T-helper 2 cell treated with Interferon-gamma antibody and Interleukin-4, amounts not matched to agents 5 μg/mL and 100 μg/mL, for 36 hours (primary cell): ENCODE measurements around the gene GNG4.
"Not testable (repeated sequence)": the region's sequence is repeated elsewhere in the genome, so short reads cannot be mapped to it uniquely, and the experiment has no call there.

Experiments
- DNase-seq: peaks from one replicate; pipeline ENCODE4 v3.0.0; 2021; ENCODE audit warnings: low spot score
- H3K27ac Mint-ChIP-seq: one replicate; pipeline ENCODE4 v1.8.0; 2021; ENCODE audit warnings: mild to moderate bottlenecking, mixed read lengths
- H3K27me3 Mint-ChIP-seq: one replicate; pipeline ENCODE4 v1.8.0; 2021; ENCODE audit warnings: low read depth, mixed read lengths
- H3K36me3 Mint-ChIP-seq: one replicate; pipeline ENCODE4 v1.8.0; 2021; ENCODE audit warnings: low read depth, mixed read lengths
- H3K4me1 Mint-ChIP-seq: one replicate; pipeline ENCODE4 v1.8.0; 2021; ENCODE audit warnings: low read depth, mixed read lengths
- H3K4me3 Mint-ChIP-seq: one replicate; pipeline ENCODE4 v1.8.0; 2022; ENCODE audit warnings: mild to moderate bottlenecking, moderate library complexity, mixed read lengths
- H3K9me3 Mint-ChIP-seq: one replicate; pipeline ENCODE4 v1.8.0; 2021; ENCODE audit warnings: mixed read lengths

The GNG4 gene

DNA sequence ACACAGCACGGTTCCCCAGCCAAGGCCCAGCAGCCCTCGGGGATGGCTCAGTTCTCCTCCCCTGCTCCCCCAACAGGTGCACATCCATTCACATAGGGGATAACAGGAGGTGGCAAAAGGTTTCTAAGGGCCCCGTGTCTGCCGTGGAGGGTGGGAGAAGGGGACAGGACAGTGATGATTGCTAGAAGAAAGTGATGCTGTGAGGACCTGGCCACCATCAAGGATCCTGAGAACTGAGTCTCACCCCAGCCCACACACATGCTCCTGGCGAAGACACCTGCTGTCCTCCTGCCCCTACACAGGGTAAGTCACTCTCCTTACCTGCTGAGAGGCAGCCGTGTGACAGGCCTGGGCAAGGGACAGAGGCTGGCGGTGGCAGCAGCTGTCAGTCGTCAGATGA lies 54.5 kb downstream of the GNG4 start:
- H3K4me1 Mint-ChIP-seq: peaks cover 6% of the 10 kb centered on the region
- no peaks in the 10 kb centered on the region for H3K36me3 Mint-ChIP-seq
- H3K27me3 Mint-ChIP-seq: peaks cover 20% of the 10 kb centered on the region

DNA sequence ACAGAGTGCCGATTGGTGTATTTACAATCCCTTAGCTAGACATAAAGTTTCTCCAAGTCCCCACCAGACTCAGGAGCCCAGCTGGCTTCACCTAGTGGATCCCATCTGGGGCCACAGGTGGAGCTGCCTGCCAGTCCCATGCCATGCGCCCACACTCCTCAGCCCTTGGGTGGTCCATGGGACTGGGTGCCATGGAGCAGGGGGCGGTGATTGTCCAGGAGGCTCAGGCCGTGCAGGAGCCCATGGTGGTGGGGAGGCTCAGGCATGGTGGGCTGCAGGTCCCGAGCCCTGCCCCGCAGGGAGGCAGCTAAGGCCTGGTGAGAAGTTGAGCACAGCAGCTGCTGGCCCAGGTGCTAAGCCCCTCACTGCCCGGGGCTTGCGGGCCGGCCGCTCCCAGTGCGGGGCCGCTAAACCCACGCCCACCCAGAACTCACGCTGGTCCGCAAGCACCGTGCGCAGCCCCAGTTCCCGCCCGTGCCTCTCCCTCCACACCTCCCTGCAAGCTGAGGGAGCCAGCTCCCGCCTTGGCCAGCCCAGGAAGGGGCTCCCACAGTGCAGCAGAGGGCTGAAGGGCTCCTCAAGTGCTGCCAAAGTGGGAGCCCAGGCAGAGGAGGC lies 55.2 kb downstream of the GNG4 start:
- not testable (repeated sequence) for H3K27ac Mint-ChIP-seq, H3K36me3 Mint-ChIP-seq, H3K4me3 Mint-ChIP-seq, H3K4me1 Mint-ChIP-seq, DNase-seq
- Mint-ChIP-seq H3K27me3 (peaks cover 20% of the 10 kb centered on the region), H3K9me3 (peaks cover 11% of the 10 kb centered on the region)

More for the DNA sequence above, 54.5 kb downstream of the GNG4 start:
- no peak overlapping the region for H3K4me3 Mint-ChIP-seq
- no peak overlapping the region for H3K27ac Mint-ChIP-seq
- H3K9me3 Mint-ChIP-seq: peaks cover 6% of the 10 kb centered on the region
- no peak for DNase-seq

DNA sequence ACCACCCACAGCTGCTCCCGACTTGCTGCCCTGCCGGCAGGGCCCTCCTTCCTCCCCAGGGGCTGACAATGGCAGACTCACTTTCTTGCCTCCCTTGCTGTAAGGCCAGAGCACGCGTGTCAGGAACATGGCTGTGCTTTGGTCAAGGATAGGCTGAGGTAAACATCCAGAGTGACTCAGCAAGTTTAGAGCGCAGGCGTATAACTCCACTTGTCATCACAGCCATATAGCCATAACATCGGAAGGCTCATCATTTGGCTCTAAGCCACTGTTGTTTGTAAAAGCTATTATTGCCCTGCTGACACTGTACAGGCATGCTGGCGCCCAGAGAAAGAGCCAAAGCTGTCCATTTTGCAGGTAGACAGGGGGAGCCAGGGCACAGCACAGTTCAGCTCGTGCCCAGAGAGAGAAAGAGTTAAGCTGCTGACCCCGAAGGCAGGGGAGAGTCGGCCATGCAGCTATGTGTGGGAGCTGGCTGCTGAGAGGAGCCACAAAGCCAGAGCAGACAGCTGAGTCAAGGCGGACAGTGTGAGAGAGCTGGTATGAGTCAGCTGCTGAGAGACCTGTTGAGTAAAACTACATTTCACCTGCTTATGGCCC lies 60.6 kb downstream of the GNG4 start:
- Mint-ChIP-seq H3K4me3 (no peak overlapping the region), H3K27me3 (peaks cover 28% of the 10 kb centered on the region), H3K9me3 (peaks cover 34% of the 10 kb centered on the region), H3K27ac (no peak overlapping the region), H3K4me1 (peaks cover 6% of the 10 kb centered on the region), H3K36me3 (peaks cover 1% of the 10 kb centered on the region)
- DNase-seq: no peak

DNA sequence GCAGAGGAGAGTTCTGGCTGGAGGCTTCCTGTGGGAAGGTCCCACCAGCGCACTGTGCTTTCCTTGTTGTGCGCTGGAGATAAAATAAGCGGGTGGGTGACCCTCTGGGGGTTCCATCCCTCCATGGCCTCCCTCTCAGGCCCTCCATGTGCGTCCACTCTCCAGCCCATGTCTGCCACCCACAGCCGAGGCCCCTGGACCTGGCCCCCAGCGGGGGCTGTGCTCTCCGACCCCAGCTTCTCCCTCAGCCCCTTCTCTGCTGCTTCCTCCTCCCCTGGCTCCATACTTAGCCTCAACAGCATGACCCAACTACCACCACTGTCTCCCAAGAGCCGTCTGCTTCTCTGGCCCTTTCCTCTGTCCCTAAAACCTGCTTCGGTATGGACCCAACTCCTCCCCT lies 61.4 kb downstream of the GNG4 start:
- H3K36me3 Mint-ChIP-seq: peaks cover 1% of the 10 kb centered on the region
- H3K4me1 Mint-ChIP-seq: no peaks in the 10 kb centered on the region
- no peak overlapping the region for H3K27ac Mint-ChIP-seq
- H3K9me3 Mint-ChIP-seq: peaks cover 28% of the 10 kb centered on the region
- DNase-seq: no peak
- peaks cover 22% of the 10 kb centered on the region for H3K27me3 Mint-ChIP-seq
- no peak overlapping the region for H3K4me3 Mint-ChIP-seq

DNA sequence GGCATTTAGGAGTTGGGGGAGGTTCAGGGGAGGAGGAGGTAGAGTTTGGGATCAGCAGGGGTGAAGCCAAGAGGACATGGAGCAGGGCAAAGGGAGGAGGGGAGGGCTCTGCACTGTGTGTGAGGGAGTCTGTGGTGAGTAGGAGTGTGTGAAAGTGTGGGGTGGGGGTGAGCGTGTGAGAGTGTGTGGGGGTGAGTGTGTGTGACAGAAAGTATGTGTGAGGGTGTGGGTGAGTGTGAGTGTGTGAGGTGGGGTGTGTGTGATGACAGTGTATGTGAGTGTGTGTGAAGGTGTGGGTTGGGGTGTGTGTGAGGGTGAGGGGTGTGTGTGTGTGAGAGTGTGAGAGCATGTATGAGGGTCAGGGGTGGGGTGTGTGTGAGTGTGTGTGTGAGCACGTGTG lies 62.6 kb downstream of the GNG4 start:
- H3K27ac Mint-ChIP-seq: no peak overlapping the region
- H3K4me3 Mint-ChIP-seq: no peak overlapping the region
- H3K36me3 Mint-ChIP-seq: peaks cover 1% of the 10 kb centered on the region
- no peak for DNase-seq
- H3K27me3 Mint-ChIP-seq: peaks cover 22% of the 10 kb centered on the region
- peaks cover 28% of the 10 kb centered on the region for H3K9me3 Mint-ChIP-seq
- no peaks in the 10 kb centered on the region for H3K4me1 Mint-ChIP-seq

DNA sequence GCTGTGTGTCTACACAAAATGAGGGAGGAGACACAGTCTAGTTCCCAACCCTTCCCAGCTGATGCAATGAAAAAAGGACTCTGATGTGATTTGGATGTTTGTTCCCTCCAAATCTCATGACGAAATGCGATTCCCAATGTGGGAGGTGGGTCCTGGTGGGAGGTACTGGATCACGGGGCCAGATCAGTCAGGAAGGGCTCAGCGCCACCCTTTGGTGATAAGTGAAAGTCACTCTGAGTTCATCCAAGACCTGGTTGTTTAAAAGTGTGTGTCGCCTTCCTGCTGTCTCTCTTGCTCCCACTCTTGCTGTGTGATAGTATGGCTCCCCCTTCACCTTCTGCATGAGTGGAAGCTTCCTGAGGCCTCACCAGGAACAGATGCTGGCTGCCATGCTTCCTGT lies 63.2 kb downstream of the GNG4 start:
- no peak for DNase-seq
- H3K4me1 Mint-ChIP-seq: no peaks in the 10 kb centered on the region
- no peak overlapping the region for H3K4me3 Mint-ChIP-seq
- peaks cover 21% of the 10 kb centered on the region for H3K27me3 Mint-ChIP-seq
- no peak overlapping the region for H3K27ac Mint-ChIP-seq
- H3K9me3 Mint-ChIP-seq: peaks cover 28% of the 10 kb centered on the region
- H3K36me3 Mint-ChIP-seq: peaks cover 1% of the 10 kb centered on the region

DNA sequence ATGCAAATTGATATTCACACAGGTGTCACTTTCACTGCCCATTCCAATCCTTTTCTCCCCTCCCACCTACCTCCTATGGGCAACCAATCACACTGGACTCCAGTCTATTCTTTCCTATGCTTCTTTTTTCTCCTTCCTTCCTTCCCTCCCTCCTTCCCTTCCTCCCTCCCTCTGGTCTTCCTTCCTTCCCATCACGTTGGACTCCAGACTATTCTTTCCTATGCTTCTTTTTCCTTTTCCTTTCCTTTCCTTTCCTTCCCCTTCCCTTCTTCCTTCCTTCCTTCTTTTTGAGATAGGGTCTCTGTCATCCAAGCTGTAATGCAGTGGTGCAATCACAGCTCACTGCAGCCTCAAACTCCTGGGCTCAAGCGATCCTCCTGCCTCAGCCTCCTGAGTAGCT lies 64.6 kb downstream of the GNG4 start:
- no peaks in the 10 kb centered on the region for H3K4me1 Mint-ChIP-seq
- no peak overlapping the region for H3K4me3 Mint-ChIP-seq
- peaks cover 20% of the 10 kb centered on the region for H3K27me3 Mint-ChIP-seq
- H3K9me3 Mint-ChIP-seq: peaks cover 27% of the 10 kb centered on the region
- no peak overlapping the region for H3K27ac Mint-ChIP-seq
- H3K36me3 Mint-ChIP-seq: peaks cover 1% of the 10 kb centered on the region
- DNase-seq: no peak

DNA sequence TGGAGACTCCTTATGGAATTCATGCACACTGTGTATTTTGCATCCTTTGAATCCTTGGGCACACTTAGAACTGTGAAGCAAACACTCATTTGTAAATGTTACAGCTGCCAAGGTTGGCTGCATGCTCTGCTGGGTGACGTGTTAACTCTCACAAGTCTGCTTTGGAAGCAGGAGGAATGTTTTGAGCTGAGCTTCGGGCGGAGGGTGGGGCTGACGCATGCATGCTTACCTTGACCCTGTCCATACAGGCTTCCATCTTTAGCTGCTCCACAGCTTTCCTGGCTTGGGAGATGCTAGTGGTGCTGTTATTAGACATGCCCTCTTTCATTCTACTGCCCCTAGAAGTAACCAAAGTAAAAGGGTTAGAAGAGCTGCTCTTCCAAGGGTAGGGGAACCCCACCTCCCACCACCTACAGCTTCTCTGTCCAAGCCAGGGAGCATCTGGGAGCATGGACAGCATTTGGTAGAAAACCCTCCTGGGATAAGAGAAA lies 66.0 kb downstream of the GNG4 start:
- no peaks in the 10 kb centered on the region for H3K36me3 Mint-ChIP-seq
- no peaks in the 10 kb centered on the region for H3K4me1 Mint-ChIP-seq
- H3K27me3 Mint-ChIP-seq: peaks cover 20% of the 10 kb centered on the region
- DNase-seq: no peak
- no peak overlapping the region for H3K27ac Mint-ChIP-seq
- H3K9me3 Mint-ChIP-seq: peaks cover 14% of the 10 kb centered on the region
- no peak overlapping the region for H3K4me3 Mint-ChIP-seq

DNA sequence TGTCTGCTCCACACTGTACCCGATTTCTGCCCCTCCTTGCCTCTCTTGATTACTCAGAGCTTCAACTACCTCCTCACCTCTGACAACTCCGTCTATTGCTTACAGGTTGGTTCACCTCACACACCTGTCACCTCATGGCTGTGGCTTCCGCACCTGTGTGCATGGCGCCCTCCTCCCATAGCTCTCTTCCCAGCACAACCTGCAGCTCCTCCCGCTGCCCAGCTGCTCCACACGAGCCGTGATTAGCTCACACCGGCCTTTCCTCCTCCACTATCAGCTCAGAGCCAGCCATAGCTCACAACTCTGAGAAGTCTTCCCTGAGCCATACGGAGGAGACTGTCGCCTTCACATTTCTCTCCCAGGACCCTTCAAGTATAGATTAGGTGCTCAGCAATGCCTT lies 67.5 kb downstream of the GNG4 start:
- Mint-ChIP-seq H3K27me3 (peaks cover 20% of the 10 kb centered on the region), H3K9me3 (peaks cover 11% of the 10 kb centered on the region), H3K4me1 (no peaks in the 10 kb centered on the region), H3K4me3 (no peak overlapping the region), H3K36me3 (no peaks in the 10 kb centered on the region), H3K27ac (no peak overlapping the region)
- no peak for DNase-seq

DNA sequence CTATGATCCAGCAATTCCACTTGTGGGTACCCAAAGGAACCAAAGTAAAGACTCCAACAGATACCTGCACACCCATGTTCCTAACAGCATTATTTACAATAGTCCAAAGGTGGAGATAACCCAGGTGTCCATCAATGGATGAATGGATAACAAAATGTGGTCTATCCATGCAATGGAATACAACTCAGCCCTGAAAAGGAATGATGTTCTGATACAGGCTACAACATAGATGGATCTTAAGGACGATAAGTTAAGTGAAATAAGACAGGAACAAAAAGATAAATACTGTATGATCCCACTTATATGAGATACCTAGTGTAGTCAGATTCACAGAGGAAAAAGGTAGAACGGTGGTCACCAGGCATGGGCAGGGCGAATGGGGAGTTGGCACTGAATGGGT lies 69.7 kb downstream of the GNG4 start:
- no peak for DNase-seq
- no peaks in the 10 kb centered on the region for H3K4me1 Mint-ChIP-seq
- H3K9me3 Mint-ChIP-seq: no peaks in the 10 kb centered on the region
- peaks cover 12% of the 10 kb centered on the region for H3K27me3 Mint-ChIP-seq
- no peak overlapping the region for H3K27ac Mint-ChIP-seq
- H3K36me3 Mint-ChIP-seq: no peaks in the 10 kb centered on the region
- H3K4me3 Mint-ChIP-seq: no peak overlapping the region

DNA sequence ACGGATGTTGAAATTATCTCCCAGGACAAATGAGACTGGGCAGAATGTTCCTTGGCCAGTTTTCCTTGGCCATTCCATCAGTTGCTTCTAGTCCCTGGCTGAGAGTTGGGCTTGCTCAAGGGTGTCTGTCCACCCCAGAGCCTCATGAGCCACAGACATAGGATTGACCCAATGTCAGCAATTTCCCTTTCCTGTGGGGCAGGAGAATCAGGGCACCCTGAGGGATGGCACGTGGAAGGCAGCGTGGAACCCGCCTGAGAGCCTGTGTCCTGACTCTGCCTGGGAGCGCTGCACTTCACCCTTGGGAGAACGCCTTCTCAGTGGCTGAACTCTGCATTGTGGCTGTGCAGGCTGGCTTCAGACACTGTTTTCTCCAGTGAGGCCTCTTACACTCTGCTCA lies 74.0 kb downstream of the GNG4 start:
- no peaks in the 10 kb centered on the region for H3K9me3 Mint-ChIP-seq
- H3K4me1 Mint-ChIP-seq: no peaks in the 10 kb centered on the region
- H3K27ac Mint-ChIP-seq: no peak overlapping the region
- H3K27me3 Mint-ChIP-seq: no peaks in the 10 kb centered on the region
- DNase-seq: no peak
- no peaks in the 10 kb centered on the region for H3K36me3 Mint-ChIP-seq
- H3K4me3 Mint-ChIP-seq: no peak overlapping the region

DNA sequence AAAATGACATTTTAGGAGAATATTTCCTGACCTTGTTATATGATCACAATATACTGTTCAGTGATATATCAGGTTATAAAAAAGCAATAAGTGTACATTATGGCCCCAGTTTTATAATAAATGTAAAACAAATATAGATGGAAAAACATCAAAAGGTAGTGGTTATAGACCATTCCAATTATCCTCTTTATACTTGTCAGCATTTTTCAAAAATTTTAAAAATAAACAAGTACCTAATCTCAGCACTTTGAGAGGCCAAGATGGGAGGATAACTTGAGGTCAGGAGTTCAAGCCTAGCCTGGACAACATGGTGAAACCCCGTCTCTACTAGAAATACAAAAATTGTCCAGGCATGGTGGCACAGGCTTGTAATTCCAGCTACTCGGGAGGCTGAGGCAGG lies 75.7 kb downstream of the GNG4 start:
- no peaks in the 10 kb centered on the region for H3K27me3 Mint-ChIP-seq
- no peaks in the 10 kb centered on the region for H3K36me3 Mint-ChIP-seq
- no peak overlapping the region for H3K4me3 Mint-ChIP-seq
- no peaks in the 10 kb centered on the region for H3K4me1 Mint-ChIP-seq
- H3K9me3 Mint-ChIP-seq: no peaks in the 10 kb centered on the region
- DNase-seq: no peak
- no peak overlapping the region for H3K27ac Mint-ChIP-seq

DNA sequence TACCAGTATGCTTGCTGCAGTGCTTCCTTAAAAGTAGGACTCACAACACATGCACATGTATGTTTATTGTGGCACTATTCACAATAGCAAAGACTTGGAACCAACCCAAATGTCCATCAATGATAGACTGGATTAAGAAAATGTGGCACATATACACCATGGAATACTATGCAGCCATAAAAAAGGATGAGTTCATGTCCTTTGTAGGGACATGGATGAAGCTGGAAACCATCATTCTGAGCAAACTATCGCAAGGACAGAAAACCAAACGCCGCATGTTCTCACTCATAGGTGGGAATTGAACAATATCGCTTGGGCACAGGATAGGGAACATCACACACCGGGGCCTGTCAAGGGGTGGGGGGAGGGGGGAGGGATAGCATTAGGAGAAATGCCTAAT lies 76.6 kb downstream of the GNG4 start:
- H3K36me3 Mint-ChIP-seq, H3K27me3 Mint-ChIP-seq, H3K9me3 Mint-ChIP-seq, H3K4me3 Mint-ChIP-seq, H3K27ac Mint-ChIP-seq, DNase-seq, H3K4me1 Mint-ChIP-seq: not testable (repeated sequence)

DNA sequence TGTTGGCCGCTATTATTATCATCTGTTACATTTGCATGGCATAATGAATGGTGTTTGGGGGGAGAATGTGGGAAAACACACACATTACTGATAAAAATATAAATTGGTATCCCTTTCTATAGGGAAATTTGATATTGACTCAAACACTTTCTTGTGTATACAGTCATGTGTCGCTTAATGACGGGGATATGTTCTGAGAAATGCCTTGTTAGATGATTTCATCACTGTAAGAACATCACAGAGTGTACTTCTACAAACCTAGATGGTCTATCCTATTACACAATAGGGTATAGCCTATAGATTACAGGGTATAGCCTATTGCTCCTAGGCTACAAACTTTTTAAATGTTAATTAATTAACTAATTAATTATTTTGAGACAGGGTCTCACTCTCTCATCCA lies 78.1 kb downstream of the GNG4 start:
- Mint-ChIP-seq H3K36me3 (peaks cover 4% of the 10 kb centered on the region), H3K27ac (no peak overlapping the region), H3K9me3 (no peaks in the 10 kb centered on the region), H3K4me1 (peaks cover 15% of the 10 kb centered on the region), H3K4me3 (no peak overlapping the region), H3K27me3 (no peaks in the 10 kb centered on the region)
- no peak for DNase-seq
